Activated naive CD4-positive, alpha-beta T cell treated with anti-CD3 and anti-CD28 coated beads for 36 hours (primary cell): ENCODE results near the gene APOA5. TPM values are rescaled to one million over a fixed set of nuclear protein-coding genes. Genes with fewer than 3 reads are reported as not detected.
"Not testable (repeated sequence)": the region's sequence is repeated elsewhere in the genome, so short reads cannot be mapped to it uniquely, and the experiment has no call there.

Source experiments
- CTCF ChIA-PET: fragments of 350-600 bp; sonication (Branson Sonifier 250); formaldehyde crosslinking; loops from one replicate; lab custom pipeline; 2021; ENCODE audit warnings: antibody characterized with exemption; lab: Charles Lee
- DNase-seq: peaks from one replicate; pipeline ENCODE4 v3.0.0-alpha.2; 2020
- H3K27ac Mint-ChIP-seq: one replicate; pipeline ENCODE4 v1.8.0; 2021; ENCODE audit warnings: mild to moderate bottlenecking, mixed read lengths
- H3K27me3 Mint-ChIP-seq: one replicate; pipeline ENCODE4 v1.8.0; 2021; ENCODE audit warnings: low read depth, mixed read lengths
- H3K36me3 Mint-ChIP-seq: one replicate; pipeline ENCODE4 v1.8.0; 2021; ENCODE audit warnings: low read depth, mixed read lengths
- H3K4me1 Mint-ChIP-seq: one replicate; pipeline ENCODE4 v1.8.0; 2021; ENCODE audit warnings: low read depth, mixed read lengths
- H3K4me3 Mint-ChIP-seq: one replicate; pipeline ENCODE4 v1.8.0; 2021; ENCODE audit warnings: mild to moderate bottlenecking, moderate library complexity, mixed read lengths
- H3K9me3 Mint-ChIP-seq: one replicate; pipeline ENCODE4 v1.8.0; 2021; ENCODE audit warnings: mixed read lengths
- intact Hi-C: fragments of 100-400 bp; cut with micrococcal nuclease; formaldehyde crosslinking; loops from one replicate; pipeline ENCODE4 v1.15.1; 2023
- total RNA-seq, 2 experiments: library from RNA; stranded (reverse); gene quantifications; one replicate each; pipeline ENCODE4 v1.2.3, GENCODE V29; 2021

The APOA5 gene
- total RNA-seq = not detected

GRCh38 chr11:116791813-116792143 is at the start of gene APOA5:
Gene APOA5, minus strand, starts transcription at chr11:116791879. Its CDS starts 19 bp downstream, at chr11:116791860.
- H3K36me3 Mint-ChIP-seq = peaks cover 5% of the 10 kb centered on the region
- CTCF ChIA-PET = interaction anchor here (0.6 to 10.2 kb wide), 30 partner anchors 8 to 388 kb away, joined by 3 to 134 read pairs (median 5); partner anchors contain the start of genes APOA1, APOA4 and SIK3
- H3K9me3 Mint-ChIP-seq = no peaks in the 10 kb centered on the region
- DNase-seq = no peak
- no peaks in the 10 kb centered on the region for H3K27me3 Mint-ChIP-seq
- peaks cover 16% of the 10 kb centered on the region for H3K4me1 Mint-ChIP-seq
- no peak within 1 kb of the TSS for H3K4me3 Mint-ChIP-seq
- H3K27ac Mint-ChIP-seq = no peak within 1 kb of the TSS
- intact Hi-C loops = loop anchor here (1.0 kb wide), 2 partner anchors 45 to 315 kb away; no protein-coding TSS in a partner anchor

GRCh38 chr11:116840746-116841296 is 49.1 kb upstream of the APOA5 start:
- H3K27ac Mint-ChIP-seq = no peak overlapping the region
- H3K4me1 Mint-ChIP-seq = peaks cover 2% of the 10 kb centered on the region
- H3K27me3 Mint-ChIP-seq = no peaks in the 10 kb centered on the region
- no peak for DNase-seq
- H3K4me3 Mint-ChIP-seq = no peak overlapping the region
- intact Hi-C loops = loop anchor here (1.0 kb wide), 1 partner anchor 265 kb away; no protein-coding TSS in a partner anchor
- no peaks in the 10 kb centered on the region for H3K9me3 Mint-ChIP-seq
- CTCF ChIA-PET = interaction anchor here (0.8 to 1.3 kb wide), 2 partner anchors 50 to 339 kb away, joined by 3 read pairs; no protein-coding TSS in a partner anchor
- H3K36me3 Mint-ChIP-seq = peaks cover 8% of the 10 kb centered on the region

- CTCF ChIA-PET = interaction anchor here (0.5 to 1.3 kb wide), 3 partner anchors 12 to 340 kb away, joined by 3 read pairs; no protein-coding TSS in a partner anchor
- Mint-ChIP-seq H3K27ac (no peak overlapping the region), H3K4me1 (peaks cover 4% of the 10 kb centered on the region), H3K9me3 (no peaks in the 10 kb centered on the region), H3K27me3 (no peaks in the 10 kb centered on the region), H3K36me3 (peaks cover 7% of the 10 kb centered on the region), H3K4me3 (no peak overlapping the region)
- peak; percentile 31 for DNase-seq
- intact Hi-C loops = loop anchor here (1.0 kb wide), 1 partner anchor 266 kb away; no protein-coding TSS in a partner anchor
These were observed 48.6 kb upstream of the APOA5 start for GRCh38 chr11:116840224-116840745.

GRCh38 chr11:116838321-116839084 is 46.8 kb upstream of the APOA5 start:
- H3K9me3 Mint-ChIP-seq = no peaks in the 10 kb centered on the region
- no peak overlapping the region for H3K27ac Mint-ChIP-seq
- peaks cover 4% of the 10 kb centered on the region for H3K27me3 Mint-ChIP-seq
- intact Hi-C loops = no loop called here
- peaks cover 3% of the 10 kb centered on the region for H3K36me3 Mint-ChIP-seq
- no peak overlapping the region for H3K4me3 Mint-ChIP-seq
- H3K4me1 Mint-ChIP-seq = peaks cover 8% of the 10 kb centered on the region
- no peak for DNase-seq
- CTCF ChIA-PET = interaction anchor here (6.7 kb wide), 1 partner anchor 48 kb away, joined by 134 read pairs; the partner anchor contains the start of genes APOA5 and ZPR1

- H3K27me3 Mint-ChIP-seq = peaks cover 4% of the 10 kb centered on the region
These were observed 45.8 kb upstream of the APOA5 start, which contains the start of gene APOA1 for GRCh38 chr11:116837231-116838091. Gene APOA1, minus strand, starts transcription at chr11:116837622. Its CDS starts 235 bp downstream, at chr11:116837387.

GRCh38 chr11:116836632-116836991 is 44.9 kb upstream of the APOA5 start:
- peaks cover 8% of the 10 kb centered on the region for H3K4me1 Mint-ChIP-seq
- intact Hi-C loops = loop anchor here (1.0 kb wide), 3 partner anchors 15 to 104 kb away; partner anchors contain the start of gene APOA5
- CTCF ChIA-PET = interaction anchor here (1.0 to 6.7 kb wide), 22 partner anchors 9 to 391 kb away, joined by 3 to 134 read pairs (median 4); partner anchors contain the start of genes APOA5, BUD13, PAFAH1B2 and ZPR1
- peaks cover 4% of the 10 kb centered on the region for H3K27me3 Mint-ChIP-seq
- no peak overlapping the region for H3K27ac Mint-ChIP-seq
- no peak overlapping the region for H3K4me3 Mint-ChIP-seq
- no peaks in the 10 kb centered on the region for H3K9me3 Mint-ChIP-seq
- no peaks in the 10 kb centered on the region for H3K36me3 Mint-ChIP-seq
- DNase-seq = no peak

More at GRCh38 chr11:116837231-116838091, 45.8 kb upstream of the APOA5 start, which contains the start of gene APOA1:
- Mint-ChIP-seq H3K4me1 (peaks cover 8% of the 10 kb centered on the region), H3K4me3 (no peak within 1 kb of the TSS), H3K27ac (no peak within 1 kb of the TSS), H3K36me3 (no peaks in the 10 kb centered on the region), H3K9me3 (no peaks in the 10 kb centered on the region)
- DNase-seq = no peak
- intact Hi-C loops = no loop called here
- CTCF ChIA-PET = interaction anchor here (1.8 to 6.7 kb wide), 6 partner anchors 8 to 390 kb away, joined by 7 to 134 read pairs (median 19); partner anchors contain the start of genes APOA5 and ZPR1

GRCh38 chr11:116835791-116836631 is 44.3 kb upstream of the APOA5 start:
- peaks cover 8% of the 10 kb centered on the region for H3K4me1 Mint-ChIP-seq
- no peaks in the 10 kb centered on the region for H3K36me3 Mint-ChIP-seq
- no peak overlapping the region for H3K27ac Mint-ChIP-seq
- peak; percentile 86 for DNase-seq
- H3K4me3 Mint-ChIP-seq = peak overlapping the region; percentile 69
- CTCF ChIA-PET = interaction anchor here (0.6 to 6.7 kb wide), 35 partner anchors 9 to 391 kb away, joined by 3 to 134 read pairs (median 4); partner anchors contain the start of genes APOA4, APOA5, BUD13 and PAFAH1B2
- H3K27me3 Mint-ChIP-seq = peaks cover 4% of the 10 kb centered on the region
- H3K9me3 Mint-ChIP-seq = no peaks in the 10 kb centered on the region
- intact Hi-C loops = loop anchor here (1.0 kb wide), 3 partner anchors 15 to 104 kb away; partner anchors contain the start of gene APOA5

- no peak for DNase-seq
- CTCF ChIA-PET = interaction anchor here (0.5 to 6.7 kb wide), 35 partner anchors 10 to 392 kb away, joined by 3 to 134 read pairs (median 4); partner anchors contain the start of genes APOA4, APOA5, BUD13 and PAFAH1B2
- Mint-ChIP-seq H3K4me3 (peak overlapping the region; percentile 69), H3K4me1 (peaks cover 8% of the 10 kb centered on the region), H3K36me3 (no peaks in the 10 kb centered on the region), H3K9me3 (no peaks in the 10 kb centered on the region), H3K27ac (no peak overlapping the region), H3K27me3 (peaks cover 4% of the 10 kb centered on the region)
- intact Hi-C loops = no loop called here
These were observed 43.5 kb upstream of the APOA5 start for GRCh38 chr11:116835042-116835772.

- intact Hi-C loops, H3K27ac Mint-ChIP-seq, H3K9me3 Mint-ChIP-seq, DNase-seq, H3K27me3 Mint-ChIP-seq, H3K36me3 Mint-ChIP-seq, H3K4me1 Mint-ChIP-seq: not testable (repeated sequence)
- H3K4me3 Mint-ChIP-seq = peak overlapping the region; percentile 53
- CTCF ChIA-PET = interaction anchor here (1.0 to 6.7 kb wide), 5 partner anchors 18 to 275 kb away, joined by 6 to 134 read pairs (median 21); partner anchors contain the start of genes APOA5, BUD13 and ZPR1
These were observed 42.9 kb upstream of the APOA5 start for GRCh38 chr11:116834535-116835041.
